ENCODE data around the gene STYK1.

The STYK1 gene

GRCh38 chr12:10669533-10669932, 4.3 kb downstream of the STYK1 start:
- Histone ChIP-seq H2BK120ac (ENCODE audit: low read depth, low read length) (no peak overlapping the region), H3K4ac (ENCODE audit: low read depth in 1 of 2, low read length in 2 of 2) (no peak overlapping the region), H3K18ac (ENCODE audit: low read depth in 1 of 2, low read length in 2 of 2) (no peak overlapping the region), H2BK15ac (ENCODE audit: low read depth, poor library complexity, severe bottlenecking) (no peak overlapping the region), H2BK5ac (ENCODE audit: low read depth, low read length, poor library complexity, severe bottlenecking) (no peak overlapping the region), H3K79me1 (replicated peaks; ENCODE audit: low read length, poor library complexity, severe bottlenecking) (no peaks in the 10 kb centered on the region), H3K4me1 (ENCODE audit: control insufficient read depth, insufficient read depth, low read depth, low read length) (peaks cover 2% of the 10 kb centered on the region), H3K4me3 (ENCODE audit: insufficient read depth in 1 of 2, low read depth in 1 of 2, low read length in 2 of 2) (no peak overlapping the region), H4K8ac (ENCODE audit: low read length) (no peak overlapping the region), H3K27me3 (ENCODE audit: control insufficient read depth in 1 of 2, insufficient read depth in 1 of 2, low read length in 2 of 2) (peaks cover 0 to 5% of the 10 kb centered on the region in 2 experiments), H2AK5ac (ENCODE audit: low read length, severe bottlenecking) (no peak overlapping the region), H3K23ac (ENCODE audit: low read length in 2 of 2) (no peak overlapping the region), H3K27ac (ENCODE audit: low read length, poor library complexity, severe bottlenecking) (no peak overlapping the region), H3K36me3 (ENCODE audit: control insufficient read depth in 1 of 2, insufficient read depth in 2 of 2, low read depth in 1 of 2, low read length in 2 of 2) (no peaks in the 10 kb centered on the region), H3K9ac (ENCODE audit: low read length) (no peak overlapping the region), H2AFZ (ENCODE audit: low read depth, low read length) (no peak overlapping the region), H3K4me2 (ENCODE audit: low read length, poor library complexity, severe bottlenecking) (no peak overlapping the region), H3K9me3 (ENCODE audit: control insufficient read depth, low read length) (no peaks in the 10 kb centered on the region), H3K14ac (ENCODE audit: low read length in 2 of 2) (no peak overlapping the region), H4K91ac (ENCODE audit: low read length) (no peak overlapping the region), H2BK12ac (ENCODE audit: low read length in 2 of 2) (no peak overlapping the region)
- WGBS, result no CpG with 5 or more reads among the region's 1 CpG
- DNase-seq, result no peak

- no peak overlapping the region for H3K14ac ChIP-seq (ENCODE audit: low read length in 2 of 2)
- no peak overlapping the region for H2BK5ac ChIP-seq (ENCODE audit: low read depth, low read length, poor library complexity, severe bottlenecking)
- no peaks in the 10 kb centered on the region for H3K9me3 ChIP-seq (ENCODE audit: control insufficient read depth, low read length)
- H2BK12ac ChIP-seq (ENCODE audit: low read length in 2 of 2), result no peak overlapping the region
- no peak overlapping the region for H3K9ac ChIP-seq (ENCODE audit: low read length)
- H3K4me1 ChIP-seq (ENCODE audit: control insufficient read depth, insufficient read depth, low read depth, low read length), result no peaks in the 10 kb centered on the region
- no peak overlapping the region for H2AFZ ChIP-seq (ENCODE audit: low read depth, low read length)
- no peak for DNase-seq
- no peak overlapping the region for H3K4me2 ChIP-seq (ENCODE audit: low read length, poor library complexity, severe bottlenecking)
- H2BK15ac ChIP-seq (ENCODE audit: low read depth, poor library complexity, severe bottlenecking), result no peak overlapping the region
- H3K79me1 ChIP-seq (replicated peaks; ENCODE audit: low read length, poor library complexity, severe bottlenecking), result no peaks in the 10 kb centered on the region
- peaks cover 0 to 3% of the 10 kb centered on the region in 2 experiments for H3K27me3 ChIP-seq (ENCODE audit: control insufficient read depth in 1 of 2, insufficient read depth in 1 of 2, low read length in 2 of 2)
- no peak overlapping the region for H3K27ac ChIP-seq (ENCODE audit: low read length, poor library complexity, severe bottlenecking)
- no peak overlapping the region for H3K23ac ChIP-seq (ENCODE audit: low read length in 2 of 2)
- no peak overlapping the region for H4K91ac ChIP-seq (ENCODE audit: low read length)
- H2BK120ac ChIP-seq (ENCODE audit: low read depth, low read length), result no peak overlapping the region
- WGBS, result 86% methylated on average over 5 of the region's 5 CpGs
- no peak overlapping the region for H4K8ac ChIP-seq (ENCODE audit: low read length)
- no peak overlapping the region for H3K4ac ChIP-seq (ENCODE audit: low read depth in 1 of 2, low read length in 2 of 2)
- H3K4me3 ChIP-seq (ENCODE audit: insufficient read depth in 1 of 2, low read depth in 1 of 2, low read length in 2 of 2), result no peak overlapping the region
- no peak overlapping the region for H3K18ac ChIP-seq (ENCODE audit: low read depth in 1 of 2, low read length in 2 of 2)
- no peak overlapping the region for H2AK5ac ChIP-seq (ENCODE audit: low read length, severe bottlenecking)
- no peaks in the 10 kb centered on the region for H3K36me3 ChIP-seq (ENCODE audit: control insufficient read depth in 1 of 2, insufficient read depth in 2 of 2, low read depth in 1 of 2, low read length in 2 of 2)
These were observed 5.3 kb downstream of the STYK1 start for GRCh38 chr12:10668526-10668925.

GRCh38 chr12:10667581-10667980, 6.3 kb downstream of the STYK1 start:
- no peaks in the 10 kb centered on the region for H3K4me1 ChIP-seq (ENCODE audit: control insufficient read depth, insufficient read depth, low read depth, low read length)
- no peak overlapping the region for H2AFZ ChIP-seq (ENCODE audit: low read depth, low read length)
- no peak overlapping the region for H4K91ac ChIP-seq (ENCODE audit: low read length)
- no peaks in the 10 kb centered on the region for H3K27me3 ChIP-seq (ENCODE audit: control insufficient read depth in 1 of 2, insufficient read depth in 1 of 2, low read length in 2 of 2)
- no peak overlapping the region for H2BK5ac ChIP-seq (ENCODE audit: low read depth, low read length, poor library complexity, severe bottlenecking)
- no peak overlapping the region for H3K9ac ChIP-seq (ENCODE audit: low read length)
- H3K9me3 ChIP-seq (ENCODE audit: control insufficient read depth, low read length), result no peaks in the 10 kb centered on the region
- H2BK120ac ChIP-seq (ENCODE audit: low read depth, low read length), result no peak overlapping the region
- DNase-seq, result no peak
- no peak overlapping the region for H4K8ac ChIP-seq (ENCODE audit: low read length)
- H3K79me1 ChIP-seq (replicated peaks; ENCODE audit: low read length, poor library complexity, severe bottlenecking), result no peaks in the 10 kb centered on the region
- H2BK12ac ChIP-seq (ENCODE audit: low read length in 2 of 2), result no peak overlapping the region
- WGBS, result 81% methylated on average over 1 of the region's 1 CpG
- no peak overlapping the region for H3K4ac ChIP-seq (ENCODE audit: low read depth in 1 of 2, low read length in 2 of 2)
- no peak overlapping the region for H3K27ac ChIP-seq (ENCODE audit: low read length, poor library complexity, severe bottlenecking)
- no peak overlapping the region for H3K23ac ChIP-seq (ENCODE audit: low read length in 2 of 2)
- H2BK15ac ChIP-seq (ENCODE audit: low read depth, poor library complexity, severe bottlenecking), result no peak overlapping the region
- H3K4me3 ChIP-seq (ENCODE audit: insufficient read depth in 1 of 2, low read depth in 1 of 2, low read length in 2 of 2), result no peak overlapping the region
- no peak overlapping the region for H3K14ac ChIP-seq (ENCODE audit: low read length in 2 of 2)
- no peak overlapping the region for H3K18ac ChIP-seq (ENCODE audit: low read depth in 1 of 2, low read length in 2 of 2)
- H3K4me2 ChIP-seq (ENCODE audit: low read length, poor library complexity, severe bottlenecking), result no peak overlapping the region
- no peak overlapping the region for H2AK5ac ChIP-seq (ENCODE audit: low read length, severe bottlenecking)
- H3K36me3 ChIP-seq (ENCODE audit: control insufficient read depth in 1 of 2, insufficient read depth in 2 of 2, low read depth in 1 of 2, low read length in 2 of 2), result no peaks in the 10 kb centered on the region

- DNase-seq, result no peak
- 100% methylated on average over 1 of the region's 2 CpGs for WGBS
- Histone ChIP-seq H4K8ac (ENCODE audit: low read length) (no peak overlapping the region), H3K14ac (ENCODE audit: low read length in 2 of 2) (no peak overlapping the region), H3K18ac (ENCODE audit: low read depth in 1 of 2, low read length in 2 of 2) (no peak overlapping the region), H3K4me2 (ENCODE audit: low read length, poor library complexity, severe bottlenecking) (no peak overlapping the region), H3K9ac (ENCODE audit: low read length) (no peak overlapping the region), H2AFZ (ENCODE audit: low read depth, low read length) (no peak overlapping the region), H3K4me1 (ENCODE audit: control insufficient read depth, insufficient read depth, low read depth, low read length) (no peaks in the 10 kb centered on the region), H3K36me3 (ENCODE audit: control insufficient read depth in 1 of 2, insufficient read depth in 2 of 2, low read depth in 1 of 2, low read length in 2 of 2) (no peaks in the 10 kb centered on the region), H3K4ac (ENCODE audit: low read depth in 1 of 2, low read length in 2 of 2) (no peak overlapping the region), H4K91ac (ENCODE audit: low read length) (no peak overlapping the region), H3K27ac (ENCODE audit: low read length, poor library complexity, severe bottlenecking) (no peak overlapping the region), H2BK12ac (ENCODE audit: low read length in 2 of 2) (no peak overlapping the region), H3K9me3 (ENCODE audit: control insufficient read depth, low read length) (no peaks in the 10 kb centered on the region), H2AK5ac (ENCODE audit: low read length, severe bottlenecking) (no peak overlapping the region), H3K23ac (ENCODE audit: low read length in 2 of 2) (no peak overlapping the region), H2BK5ac (ENCODE audit: low read depth, low read length, poor library complexity, severe bottlenecking) (no peak overlapping the region), H2BK15ac (ENCODE audit: low read depth, poor library complexity, severe bottlenecking) (no peak overlapping the region), H3K79me1 (replicated peaks; ENCODE audit: low read length, poor library complexity, severe bottlenecking) (no peaks in the 10 kb centered on the region), H2BK120ac (ENCODE audit: low read depth, low read length) (no peak overlapping the region), H3K27me3 (ENCODE audit: control insufficient read depth in 1 of 2, insufficient read depth in 1 of 2, low read length in 2 of 2) (no peaks in the 10 kb centered on the region), H3K4me3 (ENCODE audit: insufficient read depth in 1 of 2, low read depth in 1 of 2, low read length in 2 of 2) (no peak overlapping the region)
These were observed 9.4 kb downstream of the STYK1 start for GRCh38 chr12:10664499-10664898.

Measured in mesenchymal stem cell (in vitro differentiated cells and primary cell).